Astrocyte (in vitro differentiated cells and primary cell): ENCODE results near the gene BICRAL.

Experiments
- CTCF ChIP-seq: IDR thresholded peaks from 2 replicates; pipeline ENCODE4 v1.5.1; 2011; ENCODE audit warnings: low read depth, mild to moderate bottlenecking, inconsistent platforms, low read length, moderate library complexity; ENCODE audit not compliant: insufficient read depth
- EZH2 ChIP-seq: IDR thresholded peaks from 2 replicates; pipeline ENCODE4 v1.6.1; 2012; ENCODE audit warnings: mild to moderate bottlenecking, low read length, inconsistent platforms; ENCODE audit not compliant: insufficient read depth

GRCh38 chr6:42766163-42766670 lies 15.6 kb upstream of the BICRAL start:
- TF ChIP-seq CTCF (no peak), EZH2 (no peak)
